ENCODE measurements around the gene C1QTNF3. TPM values are rescaled to one million over a fixed set of nuclear protein-coding genes. Genes with fewer than 3 reads are reported as not detected.

C1QTNF3 gene
- total RNA-seq, 1 experiment from 2014 or later = 2.1 TPM

GRCh38 chr5:34051374-34051980 is 8.5 kb upstream of the C1QTNF3 start (continued):
- TF ChIP-seq ZNF532 (CRISPR knock-in tag; IDR thresholded peaks at IDR 0.05; ENCODE audit: borderline replicate concordance) (no peak), FOXJ3 (CRISPR knock-in tag; IDR thresholded peaks at IDR 0.05; ENCODE audit: borderline replicate concordance) (no peak)

- Mint-ChIP-seq H3K27me3 (ENCODE audit: low read depth) (no peaks in the 10 kb centered on the region), H3K27ac (no peak overlapping the region), H3K4me1 (peaks cover 5% of the 10 kb centered on the region), H3K36me3 (peaks cover 5% of the 10 kb centered on the region; the same call in 1 of the 2 replicates), H3K4me3 (no peak overlapping the region), H3K9me3 (no peaks in the 10 kb centered on the region)
- TF ChIP-seq STAT6 (CRISPR knock-in tag; conservative IDR thresholded peaks at IDR 0.05; ENCODE audit: low read depth) (no peak), MAX (CRISPR knock-in tag; IDR thresholded peaks at IDR 0.05) (no peak), ZNF512 (CRISPR knock-in tag; IDR thresholded peaks at IDR 0.05; ENCODE audit: borderline replicate concordance) (no peak), ZNF416 (CRISPR knock-in tag; IDR thresholded peaks at IDR 0.05) (no peak), FOXK1 (CRISPR knock-in tag; IDR thresholded peaks at IDR 0.05) (no peak), SMAD4 (CRISPR knock-in tag; IDR thresholded peaks at IDR 0.05) (no peak)
- ChIA-PET CTCF (interaction anchor here (1.2 to 1.3 kb wide), 3 partner anchors 40 to 78 kb away, joined by 4 to 6 read pairs (median 5); no protein-coding TSS in a partner anchor), POLR2A (no interaction called here)
- DNase-seq (ENCODE audit: low spot score) (no peak), ATAC-seq (no peak)
Measured at GRCh38 chr5:34047774-34048572, 5.0 kb upstream of the C1QTNF3 start.

- Mint-ChIP-seq H3K36me3 (peaks cover 5% of the 10 kb centered on the region; the same call in 1 of the 2 replicates), H3K27me3 (ENCODE audit: low read depth) (no peaks in the 10 kb centered on the region), H3K4me3 (no peak overlapping the region), H3K27ac (no peak overlapping the region), H3K9me3 (no peaks in the 10 kb centered on the region), H3K4me1 (peaks cover 5% of the 10 kb centered on the region)
- POLR2A ChIA-PET = no interaction called here
- DNase-seq (ENCODE audit: low spot score) = no peak
- ATAC-seq = no peak
- CTCF ChIA-PET = no interaction called here
- TF ChIP-seq ARID4B (CRISPR knock-in tag; IDR thresholded peaks at IDR 0.05; ENCODE audit: borderline replicate concordance) (no peak), ZNF281 (CRISPR knock-in tag; IDR thresholded peaks at IDR 0.05) (no peak), NFYB (CRISPR knock-in tag; conservative IDR thresholded peaks at IDR 0.05; ENCODE audit: low read depth) (no peak), KAT7 (CRISPR knock-in tag; IDR thresholded peaks at IDR 0.05; ENCODE audit: borderline replicate concordance) (no peak), ELF4 (CRISPR knock-in tag; IDR thresholded peaks at IDR 0.05; ENCODE audit: low read depth) (no peak), TP53 (CRISPR knock-in tag; IDR thresholded peaks at IDR 0.05) (no peak), JUN (CRISPR knock-in tag; IDR thresholded peaks at IDR 0.05) (no peak)
Measured at GRCh38 chr5:34047143-34047542, 4.1 kb upstream of the C1QTNF3 start.

All from WTC11 (cell line).